ENCODE data around the gene TRERF1.

GRCh38 chr6:42220807-42221206 is 230.9 kb downstream of the TRERF1 start:
- TF ChIP-seq POLR2A (IDR thresholded peaks at IDR 0.05) = no peak
- TF ChIP-seq, protein P1, sequence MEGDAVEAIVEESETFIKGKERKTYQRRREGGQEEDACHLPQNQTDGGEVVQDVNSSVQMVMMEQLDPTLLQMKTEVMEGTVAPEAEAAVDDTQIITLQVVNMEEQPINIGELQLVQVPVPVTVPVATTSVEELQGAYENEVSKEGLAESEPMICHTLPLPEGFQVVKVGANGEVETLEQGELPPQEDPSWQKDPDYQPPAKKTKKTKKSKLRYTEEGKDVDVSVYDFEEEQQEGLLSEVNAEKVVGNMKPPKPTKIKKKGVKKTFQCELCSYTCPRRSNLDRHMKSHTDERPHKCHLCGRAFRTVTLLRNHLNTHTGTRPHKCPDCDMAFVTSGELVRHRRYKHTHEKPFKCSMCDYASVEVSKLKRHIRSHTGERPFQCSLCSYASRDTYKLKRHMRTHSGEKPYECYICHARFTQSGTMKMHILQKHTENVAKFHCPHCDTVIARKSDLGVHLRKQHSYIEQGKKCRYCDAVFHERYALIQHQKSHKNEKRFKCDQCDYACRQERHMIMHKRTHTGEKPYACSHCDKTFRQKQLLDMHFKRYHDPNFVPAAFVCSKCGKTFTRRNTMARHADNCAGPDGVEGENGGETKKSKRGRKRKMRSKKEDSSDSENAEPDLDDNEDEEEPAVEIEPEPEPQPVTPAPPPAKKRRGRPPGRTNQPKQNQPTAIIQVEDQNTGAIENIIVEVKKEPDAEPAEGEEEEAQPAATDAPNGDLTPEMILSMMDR (IDR thresholded peaks at IDR 0.05) = no peak

All from prostate gland (tissue), 2 donors.